SU-DHL-6 (cell line): Measurements from ENCODE around the gene G2E3.

Experiments
- H2AFZ ChIP-seq: fragments of 200-600 bp; sonication (generic); 2 replicates; pipeline ENCODE4 v1.6.1; 2014; ENCODE audit warnings: low read depth, mild to moderate bottlenecking, moderate library complexity, mixed read lengths, antibody characterized with exemption, low read length; ENCODE audit not compliant: severe bottlenecking
- H3F3A ChIP-seq: fragments of 200-600 bp; shearing (Covaris generic); 2 replicates; pipeline ENCODE4 v1.6.0; 2016; ENCODE audit warnings: antibody characterized with exemption, mild to moderate bottlenecking; ENCODE audit not compliant: insufficient read depth
- H3K27ac ChIP-seq: fragments of 200-600 bp; sonication (generic); 2 replicates; pipeline ENCODE4 v1.5.1; 2016; ENCODE audit warnings: low read depth, mild to moderate bottlenecking, low read length, moderate library complexity, mixed read lengths
- H3K27me3 ChIP-seq: fragments of 200-600 bp; sonication (generic), shearing (Covaris generic); 2 replicates; pipeline ENCODE4 v1.6.0; 2014; ENCODE audit warnings: mild to moderate bottlenecking, low read length
- H3K36me3 ChIP-seq: fragments of 200-600 bp; sonication (generic); 2 replicates; pipeline ENCODE4 v1.6.1; 2014; ENCODE audit warnings: mild to moderate bottlenecking, low read length, mixed read lengths
- H3K4me2 ChIP-seq: fragments of 300-600, 200-600 bp; shearing (Covaris generic), sonication (generic); 2 replicates; pipeline ENCODE4 v1.6.0; 2014; ENCODE audit warnings: low read length, low read depth, mild to moderate bottlenecking; ENCODE audit not compliant: poor library complexity, severe bottlenecking
- H3K4me3 ChIP-seq: fragments of 200-600 bp; sonication (generic); 2 replicates; pipeline ENCODE4 v1.5.1; 2014; ENCODE audit warnings: antibody characterized with exemption, low read length, mild to moderate bottlenecking, mixed read lengths; ENCODE audit not compliant: insufficient read depth, poor library complexity, severe bottlenecking
- H3K79me2 ChIP-seq: fragments of 200-600 bp; sonication (generic); 2 replicates; pipeline ENCODE4 v1.6.1; 2014; ENCODE audit warnings: mild to moderate bottlenecking, low read length, moderate library complexity; ENCODE audit not compliant: insufficient read depth
- H3K9ac ChIP-seq: fragments of 200-600 bp; sonication (generic); 2 replicates; pipeline ENCODE4 v1.7.0; 2014; ENCODE audit warnings: mild to moderate bottlenecking, low read length
- H3K9me2 ChIP-seq: fragments of 200-600 bp; sonication (generic); replicated peaks from 2 replicates; pipeline ENCODE4 v1.6.1; 2014; ENCODE audit warnings: low read length; ENCODE audit not compliant: insufficient read depth
- H3K9me3 ChIP-seq: fragments of 200-600 bp; sonication (generic); 2 replicates; pipeline ENCODE4 v1.6.1; 2014; ENCODE audit warnings: low read length, mixed read lengths; ENCODE audit not compliant: insufficient read depth
- H4K20me1 ChIP-seq: fragments of 200-600 bp; sonication (generic); 2 replicates; pipeline ENCODE4 v1.6.1; 2014; ENCODE audit warnings: low read depth, mild to moderate bottlenecking, antibody characterized with exemption, low read length, moderate library complexity, mixed read lengths
- EZH2phosphoT487 ChIP-seq: fragments of 200-600 bp; sonication (generic), shearing (Covaris generic); conservative IDR thresholded peaks from 2 replicates; pipeline ENCODE4 v1.6.1; 2018; ENCODE audit warnings: mild to moderate bottlenecking, antibody characterized with exemption, low read length, moderate library complexity, mixed read lengths
- TF ChIP-seq, protein P1 (sequence below): fragments of 200-600 bp; sonication (generic); IDR thresholded peaks from one replicate; pipeline ENCODE4 v1.5.1; 2017; ENCODE audit warnings: antibody characterized with exemption, mild to moderate bottlenecking, low read length, moderate library complexity; ENCODE audit not compliant: insufficient read depth, poor library complexity, severe bottlenecking

G2E3 gene

DNA sequence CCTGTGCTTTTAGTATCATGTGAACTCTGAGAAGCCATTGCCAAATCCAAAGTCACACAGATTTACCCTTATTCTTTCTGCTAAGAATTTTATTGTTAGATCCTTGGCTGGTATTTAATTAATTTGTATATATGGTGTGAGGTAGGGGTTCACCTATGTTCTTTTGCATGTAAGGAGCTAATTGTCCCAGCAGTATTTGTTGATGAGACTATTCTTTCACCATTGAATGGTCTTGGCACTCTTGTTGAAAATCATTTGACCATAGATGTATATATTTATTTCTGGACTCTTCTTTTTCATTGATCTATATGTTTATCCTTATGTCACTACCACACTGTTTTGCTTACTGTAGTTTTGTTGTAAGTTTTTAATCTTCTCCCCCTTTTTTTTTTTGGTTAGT, 26.2 kb downstream of the G2E3 start:
- H3K36me3 ChIP-seq = peaks cover 53% of the 10 kb centered on the region

DNA sequence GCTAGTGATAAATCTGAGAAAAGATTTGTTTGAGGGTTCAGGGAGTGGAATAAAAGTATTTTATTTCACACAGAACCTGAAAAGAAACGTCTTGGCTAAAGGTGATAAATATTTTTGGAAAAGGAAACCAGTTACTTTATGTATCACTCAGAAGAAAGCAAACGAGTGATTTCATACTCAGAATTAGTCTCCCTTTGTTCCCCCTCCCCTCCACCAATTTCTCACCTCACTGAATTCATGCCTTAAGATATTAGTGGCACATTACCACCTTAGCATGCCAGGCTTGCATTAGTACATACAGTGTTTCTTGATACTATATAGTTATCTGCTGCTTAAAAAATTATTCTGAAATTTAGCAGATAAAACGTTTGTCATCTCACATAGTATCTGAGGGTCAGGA, 28.2 kb downstream of the G2E3 start:
- TF ChIP-seq, protein P1, sequence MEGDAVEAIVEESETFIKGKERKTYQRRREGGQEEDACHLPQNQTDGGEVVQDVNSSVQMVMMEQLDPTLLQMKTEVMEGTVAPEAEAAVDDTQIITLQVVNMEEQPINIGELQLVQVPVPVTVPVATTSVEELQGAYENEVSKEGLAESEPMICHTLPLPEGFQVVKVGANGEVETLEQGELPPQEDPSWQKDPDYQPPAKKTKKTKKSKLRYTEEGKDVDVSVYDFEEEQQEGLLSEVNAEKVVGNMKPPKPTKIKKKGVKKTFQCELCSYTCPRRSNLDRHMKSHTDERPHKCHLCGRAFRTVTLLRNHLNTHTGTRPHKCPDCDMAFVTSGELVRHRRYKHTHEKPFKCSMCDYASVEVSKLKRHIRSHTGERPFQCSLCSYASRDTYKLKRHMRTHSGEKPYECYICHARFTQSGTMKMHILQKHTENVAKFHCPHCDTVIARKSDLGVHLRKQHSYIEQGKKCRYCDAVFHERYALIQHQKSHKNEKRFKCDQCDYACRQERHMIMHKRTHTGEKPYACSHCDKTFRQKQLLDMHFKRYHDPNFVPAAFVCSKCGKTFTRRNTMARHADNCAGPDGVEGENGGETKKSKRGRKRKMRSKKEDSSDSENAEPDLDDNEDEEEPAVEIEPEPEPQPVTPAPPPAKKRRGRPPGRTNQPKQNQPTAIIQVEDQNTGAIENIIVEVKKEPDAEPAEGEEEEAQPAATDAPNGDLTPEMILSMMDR = no peak
- TF ChIP-seq EZH2phosphoT487 = no peak
- H4K20me1 ChIP-seq = no peaks in the 10 kb centered on the region
- H3K4me3 ChIP-seq = no peak overlapping the region
- no peaks in the 10 kb centered on the region for H3K9me2 ChIP-seq
- no peaks in the 10 kb centered on the region for H3K27me3 ChIP-seq
- H3K27ac ChIP-seq = no peak overlapping the region
- no peaks in the 10 kb centered on the region; the same call in 1 of the 2 replicates for H3K9me3 ChIP-seq
- no peak overlapping the region for H3K9ac ChIP-seq
- H3K79me2 ChIP-seq = peaks cover 60% of the 10 kb centered on the region
- peaks cover 60% of the 10 kb centered on the region for H3K36me3 ChIP-seq
- peaks cover 9% of the 10 kb centered on the region; the same call in 1 of the 2 replicates for H3F3A ChIP-seq
- no peak overlapping the region for H3K4me2 ChIP-seq
- H2AFZ ChIP-seq = no peak overlapping the region

More for the DNA sequence above, 26.2 kb downstream of the G2E3 start:
- H3K9ac ChIP-seq = no peak overlapping the region
- peaks cover 75% of the 10 kb centered on the region for H3K79me2 ChIP-seq
- no peak overlapping the region for H3K4me3 ChIP-seq
- H2AFZ ChIP-seq = no peak overlapping the region
- TF ChIP-seq EZH2phosphoT487 = no peak
- TF ChIP-seq, protein P1 = no peak
- no peaks in the 10 kb centered on the region for H4K20me1 ChIP-seq
- no peaks in the 10 kb centered on the region; the same call in 1 of the 2 replicates for H3K9me3 ChIP-seq
- no peak overlapping the region for H3K27ac ChIP-seq
- no peaks in the 10 kb centered on the region for H3K9me2 ChIP-seq
- no peaks in the 10 kb centered on the region for H3K27me3 ChIP-seq
- no peak overlapping the region for H3K4me2 ChIP-seq
- peaks cover 9% of the 10 kb centered on the region; the same call in 1 of the 2 replicates for H3F3A ChIP-seq

DNA sequence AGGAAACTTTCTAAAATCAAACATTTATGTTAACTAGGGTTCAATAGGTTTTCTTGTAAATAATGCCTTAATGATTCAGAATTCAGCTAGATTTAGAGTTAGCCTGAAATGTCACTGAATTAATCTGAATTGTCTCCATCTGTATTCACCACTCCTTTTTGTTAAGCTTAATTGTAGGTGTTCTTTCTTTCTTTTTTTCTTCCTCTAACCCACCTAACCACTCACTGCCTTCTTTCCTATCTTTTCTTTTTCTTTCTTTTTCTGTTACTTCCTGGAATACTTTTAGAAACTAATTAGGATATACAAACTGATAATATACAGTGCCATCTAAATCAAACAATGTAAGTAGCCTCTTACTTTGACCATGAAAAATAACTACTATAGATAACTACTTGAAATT, 29.9 kb downstream of the G2E3 start:
- Histone ChIP-seq H3K27me3 (no peaks in the 10 kb centered on the region), H3K27ac (no peak overlapping the region), H3F3A (peaks cover 9% of the 10 kb centered on the region; the same call in 1 of the 2 replicates), H3K9me2 (no peaks in the 10 kb centered on the region), H3K9me3 (no peaks in the 10 kb centered on the region), H3K4me3 (no peak overlapping the region), H3K36me3 (peaks cover 56% of the 10 kb centered on the region), H3K9ac (no peak overlapping the region), H4K20me1 (no peaks in the 10 kb centered on the region), H2AFZ (no peak overlapping the region), H3K79me2 (peaks cover 48% of the 10 kb centered on the region), H3K4me2 (no peak overlapping the region)
- no peak for TF ChIP-seq EZH2phosphoT487
- TF ChIP-seq, protein P1 = no peak
